GM18499 (cell line): ENCODE measurements around the gene SMIM9.

ENCODE experiments used
- ATAC-seq: cut with Tn5 transposase; IDR thresholded peaks from one replicate; pipeline ENCODE4 v1.9.1; 2021; ENCODE audit warnings: moderate number of reproducible peaks; ENCODE audit not compliant: insufficient read depth, unreplicated experiment

The SMIM9 gene

DNA sequence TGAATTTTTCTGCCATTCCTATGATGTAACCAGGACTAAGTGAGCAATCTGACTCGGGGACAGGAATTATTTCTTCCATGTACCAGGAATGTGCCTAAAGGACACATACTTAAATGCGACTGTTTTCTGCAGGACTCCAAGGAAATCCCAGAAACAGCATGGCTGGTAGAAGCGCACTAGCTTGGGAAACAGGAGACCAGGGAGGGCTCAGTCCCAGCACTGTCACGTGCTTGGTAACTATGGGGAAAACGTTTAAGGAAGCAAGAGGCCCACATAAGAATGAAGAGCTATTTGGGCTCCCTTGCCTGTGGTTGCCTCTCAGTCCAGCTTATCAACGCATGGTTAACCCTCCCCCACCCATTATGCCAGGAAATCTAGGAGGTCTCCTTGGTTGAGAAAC is 48.7 kb downstream of the SMIM9 start:
- no peak for ATAC-seq

DNA sequence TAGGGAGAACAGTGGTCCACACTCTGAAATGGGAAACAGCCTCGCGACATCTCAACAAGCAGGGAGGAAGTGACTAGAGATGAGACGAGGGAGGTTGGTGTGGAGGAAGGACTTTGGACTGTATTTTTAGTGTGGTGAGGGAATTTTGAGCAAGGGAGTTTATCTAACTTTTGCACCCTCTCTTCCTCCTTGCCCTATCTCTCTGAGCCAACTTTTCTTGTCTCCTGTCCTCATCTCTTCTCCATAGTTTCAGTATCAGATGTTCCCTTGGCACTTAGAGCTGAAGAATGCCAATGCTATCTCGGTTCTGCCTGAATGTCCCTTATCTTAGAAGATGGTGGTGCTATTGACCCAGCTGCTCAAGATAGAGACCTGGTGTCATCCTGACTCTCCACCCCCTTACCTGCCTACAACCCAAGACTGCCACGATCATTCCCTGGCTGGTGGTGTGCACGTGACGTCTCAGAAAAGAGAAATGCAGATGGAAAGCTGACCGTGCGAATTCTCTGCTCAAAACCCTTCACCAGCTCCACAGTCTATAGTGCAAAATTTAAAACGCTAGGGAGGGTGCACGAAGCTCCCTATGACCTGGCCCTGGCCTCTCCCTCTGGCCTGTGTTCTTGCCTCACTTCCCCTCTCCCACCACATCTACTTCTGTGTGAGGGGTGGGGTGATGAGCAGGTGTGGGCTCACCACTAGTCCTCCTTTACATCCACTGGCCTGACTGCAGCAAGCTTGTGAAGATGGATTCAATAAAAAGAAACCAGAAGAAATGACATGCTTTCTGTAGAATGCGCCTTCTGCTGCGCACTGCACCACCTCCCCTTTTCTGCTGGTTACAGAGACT is 50.1 kb downstream of the SMIM9 start:
- ATAC-seq: no peak

DNA sequence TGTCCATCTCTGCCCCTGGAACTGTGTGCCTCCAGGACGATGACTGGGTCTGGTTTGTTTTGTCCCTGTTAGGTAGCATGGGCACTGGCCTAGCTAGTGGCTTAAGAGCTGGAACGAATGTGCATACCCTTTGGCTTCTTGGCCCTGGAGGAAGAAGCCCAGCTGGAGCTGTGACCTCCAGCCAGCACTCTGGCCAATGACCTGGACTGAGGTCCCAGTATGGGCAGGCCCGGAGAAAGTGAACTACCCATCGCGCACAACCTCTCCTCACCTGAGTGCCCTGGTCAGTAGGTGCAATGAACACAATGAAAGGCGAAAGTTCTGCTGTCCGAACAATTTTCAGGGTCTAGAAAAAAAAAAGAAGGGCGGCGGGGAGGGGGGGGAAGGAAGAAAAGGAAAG is 53.5 kb downstream of the SMIM9 start:
- no peak for ATAC-seq

DNA sequence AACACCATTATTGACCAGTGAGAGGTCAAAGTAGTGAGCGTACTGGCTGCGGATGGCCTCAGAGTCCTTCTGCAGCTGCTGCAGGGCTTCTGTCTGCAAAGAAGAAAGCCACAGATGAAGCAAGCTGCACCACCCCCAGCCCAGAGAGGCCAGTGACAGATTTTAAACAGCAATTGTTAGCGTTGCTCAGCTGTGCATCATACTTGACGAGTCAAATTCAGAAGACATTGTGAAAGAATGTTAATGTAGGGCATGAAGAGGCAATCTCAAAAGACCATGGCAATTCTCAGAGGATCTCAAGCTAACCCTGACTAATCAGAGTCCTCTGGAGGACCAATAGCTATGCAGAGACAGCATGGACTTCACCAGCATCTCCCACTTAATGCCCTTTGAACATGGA is 55.2 kb downstream of the SMIM9 start:
- no peak for ATAC-seq

DNA sequence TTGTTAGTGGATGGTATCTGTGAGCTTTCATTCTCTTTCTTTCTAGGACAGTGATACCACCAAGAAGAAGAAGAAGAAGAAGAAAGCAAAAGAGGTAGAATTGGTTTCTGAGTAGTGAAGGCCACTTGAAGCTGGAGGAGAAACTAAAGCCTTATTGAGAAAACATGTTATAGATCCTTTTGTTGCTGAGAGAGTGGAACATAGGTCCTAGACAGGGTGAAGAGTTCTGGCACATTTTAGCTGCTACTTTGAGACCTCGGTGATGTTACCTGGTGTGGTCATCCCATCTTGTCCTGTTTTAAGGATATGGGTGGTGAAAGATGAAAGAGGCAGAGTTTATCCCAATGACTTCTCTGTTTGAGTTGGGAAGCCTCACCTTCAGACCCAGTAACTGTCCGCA is 57.7 kb downstream of the SMIM9 start:
- no peak for ATAC-seq

DNA sequence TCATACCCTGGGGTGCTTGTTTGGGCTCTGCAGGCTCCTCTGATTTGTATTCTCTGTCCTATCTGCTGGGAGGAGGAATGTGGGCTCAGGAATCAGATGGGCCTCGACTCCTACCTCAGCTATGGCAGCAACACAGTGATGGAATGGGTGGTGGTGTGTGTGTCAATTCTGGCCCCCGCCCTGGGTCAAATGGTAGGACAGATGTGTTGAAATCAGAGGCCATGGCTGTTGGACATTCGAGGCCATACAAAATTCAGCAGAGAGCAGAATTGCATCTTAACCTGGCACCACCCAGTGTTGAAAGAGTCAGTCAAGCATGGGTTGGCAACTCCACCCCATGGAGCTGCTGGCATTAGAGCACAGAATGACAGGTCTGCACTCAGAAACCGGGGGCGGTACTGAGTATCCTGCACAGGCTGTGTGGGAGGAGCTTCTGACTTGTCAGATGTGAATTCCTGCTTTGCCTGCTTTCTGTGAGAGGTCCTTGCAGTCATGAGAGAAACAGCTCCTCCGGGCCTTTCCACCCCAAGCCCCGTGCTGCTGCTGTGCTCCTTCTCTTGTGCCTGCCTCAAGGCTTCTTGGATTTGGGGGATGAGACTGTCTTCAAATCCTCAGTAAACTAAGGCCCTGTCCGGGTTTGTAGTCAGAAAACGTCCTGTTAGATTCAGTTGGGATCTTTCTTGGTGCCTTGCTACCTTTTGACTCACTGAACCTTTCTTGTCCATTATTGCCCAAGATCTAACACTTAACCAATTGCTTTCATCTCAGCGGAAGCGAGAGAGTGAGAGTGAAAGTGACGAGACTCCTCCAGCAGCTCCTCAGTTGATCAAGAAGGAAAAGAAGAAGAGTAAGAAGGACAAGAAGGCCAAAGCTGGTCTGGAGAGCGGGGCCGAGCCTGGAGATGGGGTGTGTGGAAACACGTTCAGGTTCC is 58.8 kb downstream of the SMIM9 start:
- no peak for ATAC-seq

DNA sequence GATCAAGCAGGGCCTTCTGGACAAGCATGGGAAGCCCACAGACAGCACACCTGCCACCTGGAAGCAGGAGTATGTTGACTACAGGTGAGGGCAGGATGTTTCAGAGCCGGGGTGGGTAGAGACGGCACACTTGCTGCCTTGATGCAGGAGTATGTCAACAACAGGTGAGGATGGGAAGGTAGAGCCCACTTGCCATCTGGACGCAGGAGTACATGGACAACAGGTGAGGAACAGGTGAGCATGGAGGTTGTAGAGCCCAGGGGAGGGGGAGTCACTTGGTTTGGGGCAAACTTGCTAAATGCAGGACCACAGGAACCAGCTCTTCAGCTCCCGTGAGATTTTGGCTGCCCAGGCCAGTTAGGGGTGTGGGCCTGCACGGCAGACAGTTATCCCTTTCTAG is 59.8 kb downstream of the SMIM9 start:
- no peak for ATAC-seq
